ENCODE data around the gene AK2.

DNA sequence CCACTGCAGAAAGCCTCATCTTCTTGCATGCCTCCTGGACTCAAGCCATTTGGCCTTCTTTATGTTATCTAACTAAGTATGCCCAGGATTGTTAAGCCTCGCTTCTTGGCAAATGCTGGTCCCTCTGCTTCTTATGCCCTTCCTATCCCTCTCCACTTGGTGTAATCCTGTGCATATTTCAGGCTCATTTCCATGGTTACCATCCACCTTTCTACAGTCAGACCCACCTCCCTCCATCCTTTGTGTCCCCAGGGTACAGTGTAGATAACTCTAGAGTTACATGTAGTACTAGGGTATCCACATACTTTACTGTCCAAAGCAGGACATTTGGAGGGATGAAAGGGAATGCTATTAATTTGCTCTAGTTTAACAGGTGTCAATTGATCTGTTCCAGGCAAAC lies 65.5 kb downstream of the AK2 start:
- TF ChIP-seq, protein P1, sequence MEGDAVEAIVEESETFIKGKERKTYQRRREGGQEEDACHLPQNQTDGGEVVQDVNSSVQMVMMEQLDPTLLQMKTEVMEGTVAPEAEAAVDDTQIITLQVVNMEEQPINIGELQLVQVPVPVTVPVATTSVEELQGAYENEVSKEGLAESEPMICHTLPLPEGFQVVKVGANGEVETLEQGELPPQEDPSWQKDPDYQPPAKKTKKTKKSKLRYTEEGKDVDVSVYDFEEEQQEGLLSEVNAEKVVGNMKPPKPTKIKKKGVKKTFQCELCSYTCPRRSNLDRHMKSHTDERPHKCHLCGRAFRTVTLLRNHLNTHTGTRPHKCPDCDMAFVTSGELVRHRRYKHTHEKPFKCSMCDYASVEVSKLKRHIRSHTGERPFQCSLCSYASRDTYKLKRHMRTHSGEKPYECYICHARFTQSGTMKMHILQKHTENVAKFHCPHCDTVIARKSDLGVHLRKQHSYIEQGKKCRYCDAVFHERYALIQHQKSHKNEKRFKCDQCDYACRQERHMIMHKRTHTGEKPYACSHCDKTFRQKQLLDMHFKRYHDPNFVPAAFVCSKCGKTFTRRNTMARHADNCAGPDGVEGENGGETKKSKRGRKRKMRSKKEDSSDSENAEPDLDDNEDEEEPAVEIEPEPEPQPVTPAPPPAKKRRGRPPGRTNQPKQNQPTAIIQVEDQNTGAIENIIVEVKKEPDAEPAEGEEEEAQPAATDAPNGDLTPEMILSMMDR (IDR thresholded peaks at IDR 0.05), result no peak
- TF ChIP-seq POLR2AphosphoS5 (IDR thresholded peaks at IDR 0.05), result no peak
